NCI-H524 treated with DMSO at 0.1 percent for 48 hours (cell line): Measurements from ENCODE around the gene PCP2.
A peak's percentile ranks its signal among the peaks of the same experiment; 100 is the strongest.
"Not testable (repeated sequence)": the region's sequence is repeated elsewhere in the genome, so short reads cannot be mapped to it uniquely, and the experiment has no call there.

ENCODE experiments used
- DNase-seq: peaks from one replicate; lab custom pipeline; 2025; lab: John Stamatoyannopoulos, UW

PCP2 gene

DNA sequence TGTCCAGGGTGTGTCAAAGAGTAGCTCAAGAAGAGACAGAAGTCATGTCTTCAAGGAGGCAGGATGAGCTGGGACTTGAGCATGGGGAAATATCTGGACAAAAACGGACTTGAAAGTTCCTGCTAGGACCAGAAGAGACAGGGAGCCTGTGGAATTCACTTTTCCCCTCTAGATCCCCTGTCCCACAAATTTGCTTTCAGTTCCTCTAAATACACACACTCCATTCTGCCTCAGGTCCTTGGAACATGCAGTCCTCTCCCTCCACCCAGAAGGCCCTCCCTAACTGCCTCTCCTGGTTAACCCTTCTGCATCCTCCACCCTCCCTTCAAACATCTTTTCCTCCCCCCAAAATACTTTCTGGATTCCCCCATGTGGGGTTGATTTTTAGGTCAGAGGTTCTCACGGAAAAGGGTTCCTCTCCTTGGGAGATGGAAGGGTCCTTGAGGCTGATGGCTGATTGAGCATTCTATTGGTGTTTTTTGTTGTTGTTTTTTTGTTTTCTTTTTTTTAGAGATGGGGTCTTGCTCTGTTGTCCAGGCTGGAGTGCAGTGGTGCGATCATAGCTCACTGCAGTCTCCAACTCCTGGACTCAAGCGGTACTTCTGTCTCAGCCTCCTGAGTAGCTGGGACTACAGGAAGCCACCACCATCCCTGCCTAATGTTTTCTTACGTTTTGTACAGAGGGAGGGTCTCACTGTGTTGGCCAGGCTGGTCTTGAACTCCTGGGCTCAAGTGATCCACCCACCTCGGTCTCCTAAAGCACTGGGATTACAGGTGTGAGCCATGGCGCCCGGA, 28.4 kb upstream of the PCP2 start:
- no peak for DNase-seq

DNA sequence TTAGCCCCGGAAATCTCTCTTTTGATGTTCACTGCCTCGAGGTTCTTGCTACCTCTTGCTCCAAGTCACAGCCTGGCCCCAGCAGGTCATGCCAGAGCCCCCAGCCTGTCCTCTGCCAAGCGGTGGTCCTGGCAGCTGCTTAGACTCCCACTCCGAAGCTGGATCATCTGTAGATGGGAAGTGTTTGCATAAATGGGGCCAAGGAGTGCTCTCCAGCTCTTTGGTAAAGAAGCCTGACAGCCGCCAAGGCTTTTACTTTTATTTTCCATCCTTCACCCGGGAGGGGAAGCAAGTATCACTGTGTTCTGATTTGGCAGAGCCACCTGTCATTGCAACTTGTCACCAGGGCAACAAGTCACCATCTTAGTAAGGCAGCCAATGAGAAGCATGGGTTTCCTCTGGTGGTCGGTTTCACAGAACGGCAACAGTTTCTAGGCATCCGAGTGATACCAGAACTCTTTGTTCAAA, 24.7 kb upstream of the PCP2 start:
- DNase-seq, result peak; percentile 61

DNA sequence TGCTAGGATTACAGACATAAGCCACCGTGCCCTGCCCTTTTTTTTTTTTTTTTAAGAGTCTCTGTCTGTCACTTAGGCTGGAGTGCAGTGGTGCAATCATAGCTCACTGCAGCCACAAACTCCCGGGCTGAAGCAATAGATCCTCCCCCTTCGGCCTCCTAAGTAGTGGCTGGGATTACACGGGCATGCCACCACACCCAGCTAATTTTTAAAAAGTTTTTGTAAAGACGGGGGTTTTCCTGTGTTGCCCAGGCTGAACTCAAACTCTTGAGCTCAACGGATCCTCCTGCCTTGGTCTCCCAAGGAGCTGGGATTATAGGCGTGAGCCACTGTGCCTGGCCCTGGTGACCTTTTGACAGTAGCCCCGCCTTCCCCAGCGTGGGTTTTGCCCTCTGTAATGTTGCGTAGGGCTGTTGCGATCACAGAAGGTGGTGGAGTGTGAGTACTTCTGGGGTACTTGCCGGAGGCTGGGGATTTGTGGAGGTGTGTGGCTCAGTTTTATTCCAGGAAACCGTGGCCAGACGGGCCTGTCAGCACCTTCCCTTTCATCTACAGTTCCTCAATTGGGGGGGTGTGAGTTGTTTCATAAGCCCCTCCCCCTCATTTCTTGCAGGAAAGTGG, 23.7 kb upstream of the PCP2 start:
- no peak for DNase-seq

DNA sequence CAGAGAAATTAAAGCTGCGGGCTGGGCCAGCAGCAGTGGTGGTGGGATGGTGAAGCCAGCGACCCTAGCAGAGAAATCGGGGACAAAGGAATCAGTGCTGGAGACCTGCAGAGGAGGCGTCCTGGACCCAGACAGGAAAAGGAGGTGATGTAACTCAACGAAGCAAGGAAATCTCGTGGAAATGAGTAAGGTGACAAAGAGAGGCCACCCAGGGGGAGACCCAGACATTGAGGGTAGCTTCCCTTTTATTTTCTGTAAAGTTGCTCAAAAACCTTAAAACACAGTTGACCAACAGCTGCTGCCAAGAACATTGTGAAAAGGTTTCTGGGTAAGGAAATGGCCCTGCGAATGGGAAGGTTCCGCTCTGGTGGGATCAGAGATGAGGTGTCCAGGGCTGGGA, 22.1 kb upstream of the PCP2 start:
- DNase-seq, result no peak

DNA sequence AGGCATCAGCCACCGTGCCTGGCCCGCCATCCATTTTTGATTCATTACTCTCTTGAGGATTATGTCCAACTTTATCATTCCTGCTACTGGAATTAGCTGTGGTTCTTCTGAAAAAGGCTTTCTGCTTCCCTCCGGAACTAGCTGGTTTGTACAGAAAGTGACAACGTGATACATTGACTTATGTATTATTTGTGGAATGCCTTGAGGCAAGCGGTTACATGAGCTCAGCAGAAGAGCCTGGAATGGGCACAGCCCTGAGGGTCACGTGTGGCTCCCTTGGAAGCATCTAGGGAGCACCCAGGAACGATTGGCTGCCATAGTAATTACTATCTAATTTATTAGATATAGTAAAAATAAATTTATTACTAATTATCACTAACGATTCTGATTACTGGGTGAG, 20.9 kb upstream of the PCP2 start:
- DNase-seq, result no peak

DNA sequence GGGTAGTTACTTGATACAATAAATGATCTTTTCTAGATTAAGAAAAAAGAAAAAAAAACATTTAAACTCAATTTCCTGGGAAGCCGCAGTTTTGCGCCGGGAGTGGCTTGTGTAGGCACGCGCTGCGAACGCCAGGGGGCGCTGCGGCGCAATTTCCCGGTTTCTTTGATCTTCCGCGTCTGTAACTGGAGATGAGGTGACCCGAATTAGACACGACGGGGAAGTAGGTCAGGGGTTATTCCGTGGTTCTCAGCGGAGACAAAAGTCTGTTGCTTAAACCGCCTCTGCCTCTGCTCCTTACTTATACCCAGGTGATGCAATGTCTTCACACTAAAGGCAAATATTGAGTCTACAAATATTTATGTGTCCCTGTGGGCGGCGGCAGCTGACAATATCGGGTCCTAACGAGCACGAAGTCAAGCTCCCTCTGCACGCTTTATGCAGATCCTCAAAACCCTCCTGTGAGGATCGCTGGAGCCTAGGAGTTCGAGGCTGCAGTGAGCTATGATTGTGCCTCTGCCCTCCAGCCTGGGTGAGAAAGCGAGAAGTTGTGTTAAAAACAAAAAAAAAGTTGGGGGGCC, 18.6 kb upstream of the PCP2 start:
- DNase-seq, result peak; percentile 32

DNA sequence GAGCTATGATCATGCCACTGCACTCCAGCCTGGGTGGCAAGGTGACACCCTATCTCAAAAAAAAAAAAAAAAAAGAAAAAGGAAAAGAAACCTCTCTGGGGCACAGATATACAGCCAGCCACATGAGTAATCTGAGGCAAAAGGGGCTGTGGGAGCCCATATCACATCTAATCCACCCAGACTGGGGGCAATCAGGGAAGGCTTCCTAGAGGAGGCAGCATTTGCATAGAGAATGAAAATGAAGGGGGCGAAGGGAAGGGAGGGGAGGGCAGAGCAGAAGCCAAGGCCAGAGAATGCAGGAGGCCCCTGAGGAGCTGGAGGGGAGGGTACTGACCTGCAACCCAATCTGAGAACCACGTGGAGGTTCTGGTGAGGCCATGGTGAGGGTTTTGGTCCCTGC, 16.6 kb upstream of the PCP2 start:
- DNase-seq, result no peak

DNA sequence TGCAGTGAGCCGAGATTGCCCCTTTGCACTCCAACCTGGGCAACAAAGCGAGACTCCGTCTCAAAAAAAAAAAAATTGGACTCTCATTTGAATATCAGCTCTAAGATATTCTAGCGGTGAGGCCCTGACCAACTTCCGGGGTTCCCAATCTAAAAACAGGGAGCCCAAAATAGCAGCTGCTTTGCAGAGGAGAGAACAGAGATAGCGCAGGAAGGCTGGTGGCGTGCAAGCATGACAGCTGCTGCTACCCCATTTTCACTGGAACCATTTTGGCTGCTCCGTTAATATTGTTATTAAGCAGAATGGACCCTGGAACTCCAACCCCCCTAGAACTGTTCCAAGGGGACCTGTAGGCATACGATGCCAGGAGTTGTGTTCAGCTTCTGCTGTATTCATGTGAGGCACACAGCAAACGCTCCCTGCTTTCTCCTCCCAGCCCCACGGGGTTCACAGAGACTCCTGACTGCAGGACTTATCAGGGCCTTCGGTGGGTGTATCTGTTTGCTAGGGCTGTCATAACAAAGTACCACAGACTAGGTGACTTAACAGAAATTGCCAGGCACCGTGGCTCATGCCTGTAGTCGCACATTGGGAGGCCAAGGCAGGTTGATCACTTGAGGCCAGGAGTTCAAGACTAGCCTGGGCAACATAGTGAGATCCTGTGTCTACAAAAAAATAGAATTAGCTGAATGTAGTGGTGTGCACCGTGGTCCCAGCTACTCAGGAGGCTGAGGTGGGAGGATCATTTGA, 14.9 kb upstream of the PCP2 start:
- DNase-seq, result no peak

DNA sequence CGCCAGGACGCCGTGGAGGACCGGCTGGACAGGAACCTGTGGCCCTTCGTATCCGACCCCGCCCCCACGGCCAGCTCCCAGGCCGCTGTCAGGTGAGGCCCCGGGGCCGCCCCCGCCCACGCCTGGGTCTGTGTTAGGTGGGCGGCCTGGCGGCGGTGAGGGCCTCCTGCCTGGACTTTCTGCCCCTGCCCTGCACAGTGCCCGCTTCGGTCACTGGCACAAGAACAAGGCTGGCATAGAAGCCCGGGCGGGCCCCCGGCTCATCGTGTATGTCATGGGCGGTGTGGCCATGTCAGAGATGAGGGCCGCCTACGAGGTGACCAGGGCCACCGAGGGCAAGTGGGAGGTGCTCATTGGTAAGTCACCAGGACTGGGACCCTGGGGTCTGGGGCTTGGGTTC, 13.6 kb upstream of the PCP2 start:
- DNase-seq, result no peak

DNA sequence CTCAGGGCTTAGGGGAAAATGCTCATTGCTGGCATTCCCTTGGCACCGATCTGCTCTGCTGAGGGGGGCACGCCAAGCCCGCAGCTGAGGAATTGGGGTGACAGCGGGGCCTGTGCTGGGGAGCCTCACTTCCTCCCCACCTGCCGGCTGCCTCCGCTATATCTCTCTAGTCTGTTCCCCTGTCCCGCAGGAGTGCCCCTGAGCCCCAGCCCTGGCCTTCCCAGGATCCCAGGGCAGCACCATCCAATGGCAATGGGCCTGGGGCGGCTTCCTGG, 12.8 kb upstream of the PCP2 start:
- DNase-seq, result no peak

DNA sequence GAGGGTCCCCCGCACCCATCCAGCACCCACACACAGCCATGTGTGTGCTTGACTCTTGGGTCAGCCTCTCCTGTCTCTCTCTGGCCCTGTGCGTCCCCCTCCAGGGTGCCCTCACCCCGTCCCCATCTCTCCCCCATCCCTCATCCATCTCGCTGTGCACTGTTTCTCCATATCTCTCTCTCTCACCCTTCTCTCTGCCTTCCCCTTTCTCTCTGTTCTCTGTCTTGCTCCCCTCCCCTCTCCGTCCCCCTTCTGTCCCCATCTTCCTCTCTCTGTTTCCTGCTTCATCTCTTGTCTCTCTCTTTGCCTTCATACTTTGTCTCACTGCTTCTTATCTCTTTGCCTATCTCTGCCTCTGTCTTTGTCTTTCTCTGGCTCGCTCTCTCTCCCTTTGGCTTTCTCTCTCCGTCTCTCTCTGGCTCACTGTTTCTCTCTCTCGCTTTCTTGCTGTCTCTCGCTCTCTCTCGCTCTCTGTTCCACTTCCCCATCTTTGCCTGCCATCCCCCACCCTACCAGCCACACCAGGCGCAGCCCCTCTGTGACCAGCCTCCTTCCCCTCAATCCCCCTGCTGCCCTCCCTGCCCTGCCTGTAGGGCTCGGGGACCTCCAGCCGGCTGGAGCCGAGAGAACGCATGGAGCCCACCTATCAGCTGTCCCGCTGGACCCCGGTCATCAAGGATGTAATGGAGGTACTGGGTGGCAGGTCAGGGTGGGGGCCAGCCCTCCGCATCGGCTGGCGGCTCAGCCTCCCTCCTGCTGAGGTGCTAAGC, 12.3 kb upstream of the PCP2 start:
- no peak for DNase-seq

DNA sequence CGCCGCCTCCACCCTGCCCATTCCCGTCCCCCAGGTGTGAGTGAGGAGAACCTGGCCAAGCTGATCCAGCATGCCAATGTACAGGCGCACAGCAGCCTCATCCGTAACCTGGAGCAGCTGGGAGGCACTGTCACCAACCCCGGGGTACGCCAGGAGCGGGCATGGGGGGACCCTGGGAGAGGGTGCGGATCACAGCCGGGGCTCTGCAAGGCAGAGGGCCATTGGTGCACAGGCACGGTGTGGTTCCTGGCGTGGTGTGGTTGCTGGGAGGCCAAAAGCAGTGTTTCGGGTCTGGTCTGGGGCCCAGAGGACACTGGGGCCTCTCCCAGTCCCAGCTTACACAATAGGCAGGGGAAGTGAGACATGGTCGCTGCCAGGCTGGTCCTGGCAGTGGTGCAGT, 11.6 kb upstream of the PCP2 start:
- DNase-seq, result no peak

DNA sequence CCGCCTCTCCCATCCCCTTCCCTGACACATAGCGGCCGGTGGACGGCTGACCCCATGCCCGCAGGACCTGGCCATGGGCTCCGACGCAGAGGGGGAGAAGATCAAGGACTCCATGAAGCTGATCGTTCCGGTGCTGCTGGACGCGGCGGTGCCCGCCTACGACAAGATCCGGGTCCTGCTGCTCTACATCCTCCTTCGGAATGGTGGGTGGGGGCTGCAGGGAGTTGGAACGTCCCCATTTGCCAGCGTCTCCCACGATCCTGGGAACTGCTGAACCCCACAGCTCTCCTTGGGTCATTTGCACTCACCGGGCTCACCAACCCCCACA, 11.0 kb upstream of the PCP2 start:
- DNase-seq, result no peak

DNA sequence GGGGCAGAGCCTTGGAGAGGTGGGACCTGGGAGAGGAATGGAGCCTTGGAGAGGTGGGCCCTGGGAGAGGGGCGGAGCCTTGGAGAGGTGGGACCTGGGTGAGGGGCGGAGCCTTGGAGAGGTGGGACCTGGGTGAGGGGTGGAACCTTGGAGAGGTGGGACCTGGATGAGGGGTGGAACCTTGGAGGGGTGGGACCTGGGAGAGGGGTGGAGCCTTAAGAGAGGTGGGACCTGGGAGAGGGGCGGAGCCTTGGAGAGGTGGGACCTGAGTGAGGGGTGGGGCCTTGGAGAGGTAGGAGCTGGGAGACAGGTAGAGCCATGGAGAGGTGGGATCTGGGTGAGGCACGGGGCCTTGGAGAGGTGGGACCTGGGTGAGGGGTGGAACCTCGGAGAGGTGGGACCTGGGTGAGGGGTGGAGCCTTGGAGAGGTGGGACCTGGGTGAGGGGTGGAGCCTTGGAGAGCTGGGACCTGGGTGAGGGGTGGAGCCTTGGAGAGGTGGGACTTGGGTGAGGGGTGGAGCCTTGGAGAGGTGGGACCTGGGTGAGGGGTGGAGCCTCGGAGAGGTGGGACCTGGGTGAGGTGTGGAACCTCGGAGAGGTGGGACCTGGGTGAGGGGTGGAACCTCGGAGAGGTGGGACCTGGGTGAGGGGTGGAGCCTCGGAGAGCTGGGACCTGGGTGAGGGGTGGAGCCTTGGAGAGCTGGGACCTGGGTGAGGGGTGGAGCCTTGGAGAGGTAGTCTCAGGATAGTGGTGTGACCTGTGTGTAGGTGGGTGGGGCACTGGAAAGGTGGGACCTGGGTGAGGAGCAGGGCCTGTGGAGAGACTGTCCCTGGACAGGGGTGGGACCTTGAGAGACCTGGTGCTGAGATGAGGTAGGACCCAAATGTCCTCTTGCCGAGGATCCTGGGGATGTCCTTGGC, 10.4 kb upstream of the PCP2 start:
- not testable (repeated sequence) for DNase-seq

DNA sequence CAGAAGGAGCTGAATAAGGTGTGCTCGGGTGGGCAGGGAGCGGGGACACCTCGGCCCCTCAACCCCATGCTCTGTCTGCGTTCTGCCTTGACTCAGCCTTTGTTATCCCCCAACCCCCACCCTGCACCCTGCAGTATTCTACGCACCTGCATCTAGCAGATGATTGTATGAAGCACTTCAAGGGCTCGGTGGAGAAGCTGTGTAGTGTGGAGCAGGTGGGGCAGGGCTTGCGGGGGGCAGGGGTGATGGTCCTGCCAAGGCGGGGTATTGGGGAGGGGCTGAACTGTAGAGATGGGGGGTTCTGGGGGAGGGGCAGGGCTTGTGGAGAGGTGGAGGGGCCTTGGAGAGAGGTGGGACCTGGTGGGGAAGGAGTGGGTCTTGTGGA, 9.5 kb upstream of the PCP2 start:
- DNase-seq, result no peak

DNA sequence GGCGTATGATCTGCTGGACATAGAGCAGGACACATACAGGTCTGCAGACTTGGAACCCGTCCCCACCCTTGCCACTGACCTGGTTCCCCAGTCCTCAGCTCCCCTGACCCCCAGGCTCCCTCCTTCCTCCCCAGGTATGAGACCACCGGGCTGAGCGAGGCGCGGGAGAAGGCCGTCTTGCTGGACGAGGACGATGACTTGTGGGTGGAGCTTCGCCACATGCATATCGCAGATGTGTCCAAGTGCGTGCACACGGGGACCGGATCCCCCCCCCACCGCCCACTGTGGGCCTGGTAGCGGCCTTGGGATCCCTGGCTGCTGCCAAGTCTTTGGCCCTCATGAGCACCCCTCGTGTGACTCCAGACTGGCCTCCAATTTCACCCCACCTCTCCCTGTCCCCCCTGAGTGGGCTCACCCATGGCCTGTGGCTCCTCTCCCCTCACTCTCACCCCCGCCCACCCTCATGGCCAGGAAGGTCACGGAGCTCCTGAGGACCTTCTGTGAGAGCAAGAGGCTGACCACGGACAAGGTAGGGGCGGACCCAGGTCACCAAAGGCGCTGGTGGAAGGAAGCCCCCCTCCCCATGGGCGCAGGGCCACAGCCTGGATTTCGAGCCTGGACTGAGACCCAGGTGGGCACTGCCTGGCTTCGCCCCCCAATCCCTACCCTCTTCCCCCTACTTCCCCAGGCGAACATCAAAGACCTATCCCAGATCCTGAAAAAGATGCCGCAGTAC, 8.9 kb upstream of the PCP2 start:
- DNase-seq, result no peak

DNA sequence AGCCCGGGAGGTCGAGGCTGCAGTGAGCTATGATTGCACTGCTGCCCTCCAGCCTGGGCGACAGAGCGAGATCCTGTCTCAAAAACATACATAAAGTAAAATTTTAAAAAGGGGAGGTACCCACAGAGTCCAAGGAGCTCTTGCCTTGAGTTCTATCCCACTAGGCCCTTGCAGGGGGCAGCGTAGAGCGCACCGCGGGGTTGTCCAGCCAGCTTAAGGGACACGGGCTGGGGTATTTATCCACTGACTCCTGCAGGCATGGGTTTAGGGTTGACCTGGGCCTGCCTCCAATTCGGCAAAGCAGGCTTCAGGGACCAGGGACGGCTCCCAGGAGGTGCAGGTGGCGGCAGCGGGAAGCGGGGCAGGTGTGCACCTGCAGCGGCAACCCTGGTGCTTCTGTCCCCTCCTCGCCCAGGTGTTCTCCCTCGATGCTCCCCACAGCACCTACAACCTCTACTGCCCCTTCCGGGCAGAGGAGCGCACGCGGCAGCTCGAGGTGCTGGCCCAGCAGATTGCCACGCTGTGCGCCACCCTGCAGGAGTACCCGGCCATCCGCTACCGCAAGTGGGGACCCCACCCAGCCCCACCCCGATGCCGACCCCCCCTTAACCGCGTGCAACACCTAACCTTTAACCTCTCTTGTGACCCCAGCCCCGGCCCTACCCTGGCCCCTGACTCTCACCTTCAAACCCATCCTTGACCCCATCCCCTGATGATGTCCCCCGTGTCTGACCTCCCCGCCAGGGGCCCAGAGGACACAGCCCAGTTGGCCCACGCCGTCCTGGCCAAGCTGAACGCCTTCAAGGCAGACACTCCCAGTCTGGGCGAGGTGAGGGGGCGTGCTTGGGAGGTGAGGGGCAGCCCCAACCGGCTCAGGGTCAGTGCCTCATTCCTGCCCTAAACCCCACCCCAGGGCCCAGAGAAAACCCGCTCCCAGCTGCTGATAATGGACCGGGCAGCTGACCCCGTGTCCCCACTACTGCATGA, 8.1 kb upstream of the PCP2 start:
- no peak for DNase-seq

DNA sequence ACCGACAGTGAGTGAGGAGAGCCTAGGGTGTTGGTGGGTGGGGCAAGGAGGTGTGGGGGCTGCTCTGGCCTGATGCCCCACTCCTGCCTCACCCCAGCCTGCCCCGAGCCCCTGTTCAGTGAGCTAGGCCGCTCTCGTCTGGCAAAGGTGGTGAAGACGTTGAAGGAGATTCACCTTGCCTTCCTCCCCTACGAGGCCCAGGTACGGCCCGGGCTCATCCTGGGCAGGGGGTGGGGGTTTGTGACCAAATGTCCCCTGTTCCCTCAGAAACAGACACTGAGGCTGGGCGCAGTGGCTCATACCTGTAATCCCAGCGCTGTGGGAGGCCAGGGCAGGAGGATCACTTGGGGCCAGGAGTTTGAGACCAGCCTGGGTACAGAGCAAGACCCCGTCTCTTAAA, 7.3 kb upstream of the PCP2 start:
- DNase-seq, result no peak

DNA sequence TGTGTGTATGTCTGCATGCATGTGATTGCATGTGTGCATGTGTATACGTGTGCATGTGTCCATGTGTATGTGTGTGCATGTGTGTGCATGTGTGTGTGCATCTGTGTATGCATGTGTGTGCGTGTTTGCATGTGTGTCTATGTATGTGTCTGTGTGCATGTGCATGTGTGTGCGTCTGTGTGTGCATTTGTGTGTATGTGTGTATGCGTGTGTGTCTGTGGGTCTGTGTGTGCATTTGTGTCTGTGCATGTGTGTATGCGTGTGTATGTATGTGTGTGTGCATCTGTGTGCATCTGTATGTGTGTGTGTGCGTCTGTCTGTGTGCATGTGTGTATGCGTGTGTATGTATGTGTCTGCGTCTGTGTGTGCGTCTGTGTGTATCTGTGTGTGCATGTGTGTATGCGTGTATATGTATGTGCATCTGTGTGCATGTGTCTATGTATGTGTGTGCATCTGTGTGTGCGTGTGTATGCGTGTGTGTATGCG, 6.4 kb upstream of the PCP2 start:
- no peak for DNase-seq
